Endothelial cell of umbilical vein (primary cell): Measurements from ENCODE around the gene MRAP.

Experiments used
- JUN ChIP-seq: IDR thresholded peaks from 2 replicates; pipeline ENCODE4 v1.6.1; 2011; ENCODE audit warnings: borderline replicate concordance, low read depth; ENCODE audit not compliant: insufficient read length, insufficient read depth
- MYC ChIP-seq: IDR thresholded peaks from one replicate; pipeline ENCODE4 v1.6.1; 2011; ENCODE audit warnings: mild to moderate bottlenecking, low read depth, low read length
- TF ChIP-seq, protein P1 (sequence below), 2 donors: IDR thresholded peaks; 1 replicate in 1 of 2; 2 replicates in 1 of 2; pipeline ENCODE4 v1.5.1; 2011; ENCODE audit warnings: low read length in 2 of 2, mild to moderate bottlenecking in 2 of 2, moderate library complexity in 2 of 2, control low read depth in 1 of 2, inconsistent platforms in 1 of 2, low read depth in 1 of 2; ENCODE audit not compliant: insufficient read depth in 1 of 2; ENCODE audit errors: extremely low read depth in 1 of 2

DNA sequence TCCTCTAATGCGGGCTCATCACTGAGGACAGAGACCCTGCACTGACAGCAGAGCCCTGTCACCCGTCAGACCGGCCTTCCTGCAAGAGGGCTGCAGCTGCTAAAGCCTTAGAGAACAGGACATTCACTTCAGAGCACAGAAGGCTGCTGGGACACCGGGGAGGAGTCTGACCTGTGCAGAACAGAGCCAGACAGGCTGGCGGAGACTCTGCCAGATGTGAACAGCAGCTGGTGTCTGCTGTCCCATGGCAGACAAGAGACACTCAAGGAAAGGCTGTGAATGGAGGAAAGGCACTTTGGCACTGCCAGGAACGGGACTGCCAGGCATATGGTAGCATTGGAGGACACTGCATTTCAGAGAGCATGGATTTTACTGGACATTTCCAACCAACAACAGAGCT lies 21.4 kb downstream of the MRAP start:
- TF ChIP-seq, protein P1, sequence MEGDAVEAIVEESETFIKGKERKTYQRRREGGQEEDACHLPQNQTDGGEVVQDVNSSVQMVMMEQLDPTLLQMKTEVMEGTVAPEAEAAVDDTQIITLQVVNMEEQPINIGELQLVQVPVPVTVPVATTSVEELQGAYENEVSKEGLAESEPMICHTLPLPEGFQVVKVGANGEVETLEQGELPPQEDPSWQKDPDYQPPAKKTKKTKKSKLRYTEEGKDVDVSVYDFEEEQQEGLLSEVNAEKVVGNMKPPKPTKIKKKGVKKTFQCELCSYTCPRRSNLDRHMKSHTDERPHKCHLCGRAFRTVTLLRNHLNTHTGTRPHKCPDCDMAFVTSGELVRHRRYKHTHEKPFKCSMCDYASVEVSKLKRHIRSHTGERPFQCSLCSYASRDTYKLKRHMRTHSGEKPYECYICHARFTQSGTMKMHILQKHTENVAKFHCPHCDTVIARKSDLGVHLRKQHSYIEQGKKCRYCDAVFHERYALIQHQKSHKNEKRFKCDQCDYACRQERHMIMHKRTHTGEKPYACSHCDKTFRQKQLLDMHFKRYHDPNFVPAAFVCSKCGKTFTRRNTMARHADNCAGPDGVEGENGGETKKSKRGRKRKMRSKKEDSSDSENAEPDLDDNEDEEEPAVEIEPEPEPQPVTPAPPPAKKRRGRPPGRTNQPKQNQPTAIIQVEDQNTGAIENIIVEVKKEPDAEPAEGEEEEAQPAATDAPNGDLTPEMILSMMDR (IDR thresholded peaks at IDR 0.05; ENCODE audit: extremely low read depth in 1 of 2, insufficient read depth in 1 of 2, low read depth in 1 of 2, low read length in 2 of 2): no peak
- TF ChIP-seq JUN (no peak), MYC (no peak)
